Thoracic aorta (tissue), 2 donors: ENCODE data around the gene MAP4K5. TPM values are rescaled to one million over a fixed set of nuclear protein-coding genes. Genes with fewer than 3 reads are reported as not detected.

Experiments used
- ATAC-seq: fragments of 150-250 bp; one replicate; pipeline ENCODE4 v1.8.0; 2017; ENCODE audit warnings: low read depth; ENCODE audit not compliant: insufficient number of reproducible peaks, low FRiP score
- DNase-seq: peaks from one replicate; pipeline ENCODE4 v3.0.0-alpha.2; 2020; ENCODE audit warnings: low spot score
- H3K27ac ChIP-seq, 2 donors: fragments of 200-600 bp; sonication (generic); 1 replicate in 1 of 2; 2 replicates in 1 of 2; pipeline ENCODE4 v1.5.1; 2016; ENCODE audit warnings: mild to moderate bottlenecking in 2 of 2, moderate library complexity in 2 of 2
- H3K27me3 ChIP-seq: fragments of 200-600 bp; sonication (generic); replicated peaks from 2 replicates; pipeline ENCODE4 v1.6.0; 2016; ENCODE audit warnings: mild to moderate bottlenecking; ENCODE audit not compliant: insufficient read depth
- H3K36me3 ChIP-seq: fragments of 200-600 bp; sonication (generic); one replicate; pipeline ENCODE4 v1.5.1; 2016
- H3K4me1 ChIP-seq, 2 donors: fragments of 200-600 bp; sonication (generic); 1 replicate in 1 of 2; 2 replicates in 1 of 2; pipeline versions ENCODE4 v1.5.1 to v1.6.0; 2016; ENCODE audit warnings: low read depth in 2 of 2, mild to moderate bottlenecking in 1 of 2; ENCODE audit not compliant: control insufficient read depth in 1 of 2
- H3K4me3 ChIP-seq: fragments of 200-600 bp; sonication (generic); 2 replicates; pipeline ENCODE4 v1.5.1; 2016; ENCODE audit warnings: mild to moderate bottlenecking
- H3K9me3 ChIP-seq: fragments of 200-600 bp; sonication (generic); 2 replicates; pipeline ENCODE4 v1.5.1; 2016
- total RNA-seq, 2 donors: library from RNA; depleted of rRNA; stranded (reverse); fragments of >200 nt; gene quantifications; one replicate each; pipeline versions ENCODE4 v1.1.0 to v1.2.3, GENCODE V29; 2016
- TF ChIP-seq, protein P1 (sequence below): fragments of 200-600 bp; sonication (generic); IDR thresholded peaks from one replicate; pipeline ENCODE4 v1.5.1; 2019; ENCODE audit warnings: antibody characterized with exemption

MAP4K5 gene
- total RNA-seq, 2 donors from 2014 or later, result 231 to 238 TPM

GRCh38 chr14:50479041-50479440 lies 53.3 kb downstream of the MAP4K5 start:
- Histone ChIP-seq H3K36me3 (peaks cover 9% of the 10 kb centered on the region), H3K4me1 (no peaks in the 10 kb centered on the region), H3K9me3 (no peaks in the 10 kb centered on the region), H3K27me3 (no peaks in the 10 kb centered on the region), H3K27ac (no peak overlapping the region), H3K4me3 (no peak overlapping the region)
- TF ChIP-seq, protein P1, sequence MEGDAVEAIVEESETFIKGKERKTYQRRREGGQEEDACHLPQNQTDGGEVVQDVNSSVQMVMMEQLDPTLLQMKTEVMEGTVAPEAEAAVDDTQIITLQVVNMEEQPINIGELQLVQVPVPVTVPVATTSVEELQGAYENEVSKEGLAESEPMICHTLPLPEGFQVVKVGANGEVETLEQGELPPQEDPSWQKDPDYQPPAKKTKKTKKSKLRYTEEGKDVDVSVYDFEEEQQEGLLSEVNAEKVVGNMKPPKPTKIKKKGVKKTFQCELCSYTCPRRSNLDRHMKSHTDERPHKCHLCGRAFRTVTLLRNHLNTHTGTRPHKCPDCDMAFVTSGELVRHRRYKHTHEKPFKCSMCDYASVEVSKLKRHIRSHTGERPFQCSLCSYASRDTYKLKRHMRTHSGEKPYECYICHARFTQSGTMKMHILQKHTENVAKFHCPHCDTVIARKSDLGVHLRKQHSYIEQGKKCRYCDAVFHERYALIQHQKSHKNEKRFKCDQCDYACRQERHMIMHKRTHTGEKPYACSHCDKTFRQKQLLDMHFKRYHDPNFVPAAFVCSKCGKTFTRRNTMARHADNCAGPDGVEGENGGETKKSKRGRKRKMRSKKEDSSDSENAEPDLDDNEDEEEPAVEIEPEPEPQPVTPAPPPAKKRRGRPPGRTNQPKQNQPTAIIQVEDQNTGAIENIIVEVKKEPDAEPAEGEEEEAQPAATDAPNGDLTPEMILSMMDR, result no peak
- DNase-seq (no peak), ATAC-seq (no peak)

GRCh38 chr14:50477760-50478159 lies 54.6 kb downstream of the MAP4K5 start:
- TF ChIP-seq, protein P1, result no peak
- peaks cover 18% of the 10 kb centered on the region for H3K36me3 ChIP-seq

GRCh38 chr14:50476134-50476533 lies 56.2 kb downstream of the MAP4K5 start:
- DNase-seq (no peak), ATAC-seq (no peak)
- Histone ChIP-seq H3K4me1 (no peaks in the 10 kb centered on the region), H3K4me3 (no peak overlapping the region), H3K9me3 (peaks cover 13% of the 10 kb centered on the region), H3K27ac (no peak overlapping the region), H3K36me3 (peaks cover 32% of the 10 kb centered on the region), H3K27me3 (no peaks in the 10 kb centered on the region)
- TF ChIP-seq, protein P1, result no peak

More at GRCh38 chr14:50477760-50478159, 54.6 kb downstream of the MAP4K5 start:
- Histone ChIP-seq H3K27ac (no peak overlapping the region), H3K9me3 (no peaks in the 10 kb centered on the region), H3K4me1 (no peaks in the 10 kb centered on the region), H3K27me3 (no peaks in the 10 kb centered on the region), H3K4me3 (no peak overlapping the region)
- ATAC-seq (no peak), DNase-seq (no peak)

- no peak overlapping the region for H3K4me3 ChIP-seq
- no peak for ATAC-seq
- no peak overlapping the region for H3K27ac ChIP-seq
- DNase-seq, result no peak
- peaks cover 38% of the 10 kb centered on the region for H3K36me3 ChIP-seq
- TF ChIP-seq, protein P1, result no peak
- H3K4me1 ChIP-seq, result no peaks in the 10 kb centered on the region
- no peaks in the 10 kb centered on the region for H3K27me3 ChIP-seq
- peaks cover 13% of the 10 kb centered on the region for H3K9me3 ChIP-seq
Observed at GRCh38 chr14:50475460-50475859, 56.9 kb downstream of the MAP4K5 start.

DNA sequence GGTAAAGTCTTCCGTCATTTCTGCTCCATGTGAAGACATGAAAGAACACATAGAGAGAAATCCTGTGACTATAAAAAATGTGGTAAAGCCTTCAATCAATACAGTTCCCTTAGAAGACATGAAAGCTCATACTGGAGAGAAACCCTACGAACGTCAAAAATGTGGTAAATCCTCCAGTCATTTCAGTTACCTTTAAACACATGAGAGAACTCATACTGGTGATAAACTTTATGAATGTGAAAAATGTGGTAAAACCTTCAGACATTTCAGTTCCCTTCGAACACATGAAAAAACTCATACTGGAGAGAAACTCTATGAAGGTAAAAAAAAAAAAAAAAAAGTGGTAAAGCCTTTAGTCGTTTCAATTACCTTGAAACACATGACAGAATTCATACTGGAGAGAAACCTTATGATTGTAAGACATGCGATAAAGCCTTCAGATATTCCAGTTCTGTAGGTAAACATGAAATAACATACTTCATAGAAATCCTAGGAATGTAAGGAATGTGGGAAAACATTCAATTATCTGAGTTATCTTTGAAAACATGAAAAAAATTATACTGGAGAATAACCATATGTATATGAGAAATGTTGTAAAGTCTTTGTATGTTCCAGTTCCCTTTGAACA lies 60.4 kb downstream of the MAP4K5 start:
- Histone ChIP-seq H3K4me3 (no peak overlapping the region), H3K9me3 (peaks cover 13% of the 10 kb centered on the region), H3K27ac (no peak overlapping the region), H3K4me1 (no peaks in the 10 kb centered on the region), H3K36me3 (peaks cover 47% of the 10 kb centered on the region), H3K27me3 (no peaks in the 10 kb centered on the region)
- ATAC-seq, result no peak
- TF ChIP-seq, protein P1, result no peak
- DNase-seq, result no peak
